Measurements from ENCODE around the gene NLRP11. TPM values are rescaled to one million over a fixed set of nuclear protein-coding genes. Genes with fewer than 3 reads are reported as not detected.
A peak's percentile ranks its signal among the peaks of the same experiment; 100 is the strongest.

NLRP11 gene
- total and polyA plus RNA-seq, 9 of the 15 experiments (the other 6 are each of a cell fraction or from before 2014, with no cell fraction given): 0.07 to 0.29 (median 0.12) TPM; not detected in 1

- TF ChIP-seq FOXO4 (CRISPR knock-in tag; IDR thresholded peaks at IDR 0.05): no peak
- no peak for TF ChIP-seq ZNF318 (IDR thresholded peaks at IDR 0.05; ENCODE audit: borderline replicate concordance in 1 of 2, low read depth in 1 of 2)
- no peak for TF ChIP-seq ZC3H4 (CRISPR knock-in tag; IDR thresholded peaks at IDR 0.05; ENCODE audit: borderline replicate concordance)
- peak; percentile 37 for TF ChIP-seq TFE3 (CRISPR knock-in tag; IDR thresholded peaks at IDR 0.05)
- TF ChIP-seq ZNF3 (CRISPR knock-in tag; IDR thresholded peaks at IDR 0.05): no peak
- no peak for TF ChIP-seq ETS1 (conservative IDR thresholded peaks at IDR 0.05; ENCODE audit: control insufficient read depth, low read depth, low read length)
- no peak for TF ChIP-seq ZBTB12 (CRISPR knock-in tag; IDR thresholded peaks at IDR 0.05)
- TF ChIP-seq DEAF1 (CRISPR knock-in tag; IDR thresholded peaks at IDR 0.05): no peak; the same call in 1 of the 2 replicates
- TF ChIP-seq ZNF212 (CRISPR knock-in tag; IDR thresholded peaks at IDR 0.05): no peak
- TF ChIP-seq HDGF (IDR thresholded peaks at IDR 0.05): no peak
- no peak for TF ChIP-seq NR2F6 (CRISPR knock-in tag; IDR thresholded peaks at IDR 0.05)
These were observed 22.3 kb downstream of the NLRP11 start (continued) for GRCh38 chr19:55809381-55810058.
